ENCODE measurements around the gene GULP1.

Gene GULP1

DNA sequence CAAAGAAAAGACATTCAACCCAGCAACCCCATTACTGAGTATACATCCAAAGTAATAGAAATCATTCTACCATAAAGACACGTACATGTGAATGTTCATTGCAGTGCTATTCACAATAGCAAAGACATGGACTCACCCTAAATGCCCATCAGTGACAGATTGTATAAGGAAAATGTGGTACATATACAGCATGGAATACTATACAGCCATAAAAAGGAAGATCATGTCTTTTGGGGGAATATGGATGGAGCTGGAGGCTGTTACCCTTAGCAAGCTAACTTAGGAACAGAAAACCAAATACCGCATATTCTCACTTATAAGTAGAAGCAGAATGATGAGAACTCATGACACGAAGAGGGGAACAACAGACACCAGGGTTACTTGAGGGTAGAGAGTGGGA is 145.9 kb downstream of the GULP1 start:
- Histone ChIP-seq H3K4me3 (ENCODE audit: low read depth in 1 of 2, low read length in 2 of 2) (no peak overlapping the region), H3K27me3 (ENCODE audit: insufficient read depth, low read length, poor library complexity) (no peaks in the 10 kb centered on the region), H3K27ac (ENCODE audit: low read length) (no peak overlapping the region), H4K20me1 (ENCODE audit: insufficient read depth, low read length) (no peaks in the 10 kb centered on the region), H2AFZ (ENCODE audit: low read depth, low read length) (no peak overlapping the region), H3K4me1 (ENCODE audit: insufficient read depth, low read length) (no peaks in the 10 kb centered on the region), H3K9ac (ENCODE audit: low read depth, low read length) (no peak overlapping the region), H3K79me2 (ENCODE audit: insufficient read depth, low read length) (no peaks in the 10 kb centered on the region), H3K9me3 (ENCODE audit: insufficient read depth, low read length, severe bottlenecking) (no peaks in the 10 kb centered on the region), H3K36me3 (ENCODE audit: insufficient read depth, low read length) (no peaks in the 10 kb centered on the region), H3K4me2 (ENCODE audit: insufficient read depth, low read length) (no peak overlapping the region)
- DNase-seq (no peak), ATAC-seq (ENCODE audit: insufficient read depth, low read depth) (no peak)
- TF ChIP-seq, protein P1, sequence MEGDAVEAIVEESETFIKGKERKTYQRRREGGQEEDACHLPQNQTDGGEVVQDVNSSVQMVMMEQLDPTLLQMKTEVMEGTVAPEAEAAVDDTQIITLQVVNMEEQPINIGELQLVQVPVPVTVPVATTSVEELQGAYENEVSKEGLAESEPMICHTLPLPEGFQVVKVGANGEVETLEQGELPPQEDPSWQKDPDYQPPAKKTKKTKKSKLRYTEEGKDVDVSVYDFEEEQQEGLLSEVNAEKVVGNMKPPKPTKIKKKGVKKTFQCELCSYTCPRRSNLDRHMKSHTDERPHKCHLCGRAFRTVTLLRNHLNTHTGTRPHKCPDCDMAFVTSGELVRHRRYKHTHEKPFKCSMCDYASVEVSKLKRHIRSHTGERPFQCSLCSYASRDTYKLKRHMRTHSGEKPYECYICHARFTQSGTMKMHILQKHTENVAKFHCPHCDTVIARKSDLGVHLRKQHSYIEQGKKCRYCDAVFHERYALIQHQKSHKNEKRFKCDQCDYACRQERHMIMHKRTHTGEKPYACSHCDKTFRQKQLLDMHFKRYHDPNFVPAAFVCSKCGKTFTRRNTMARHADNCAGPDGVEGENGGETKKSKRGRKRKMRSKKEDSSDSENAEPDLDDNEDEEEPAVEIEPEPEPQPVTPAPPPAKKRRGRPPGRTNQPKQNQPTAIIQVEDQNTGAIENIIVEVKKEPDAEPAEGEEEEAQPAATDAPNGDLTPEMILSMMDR (IDR thresholded peaks at IDR 0.05; ENCODE audit: borderline replicate concordance, extremely low read depth, low read length, poor library complexity, severe bottlenecking) = no peak
- TF ChIP-seq EZH2 (IDR thresholded peaks at IDR 0.05; ENCODE audit: borderline replicate concordance, low read depth, low read length, severe bottlenecking) = no peak

DNA sequence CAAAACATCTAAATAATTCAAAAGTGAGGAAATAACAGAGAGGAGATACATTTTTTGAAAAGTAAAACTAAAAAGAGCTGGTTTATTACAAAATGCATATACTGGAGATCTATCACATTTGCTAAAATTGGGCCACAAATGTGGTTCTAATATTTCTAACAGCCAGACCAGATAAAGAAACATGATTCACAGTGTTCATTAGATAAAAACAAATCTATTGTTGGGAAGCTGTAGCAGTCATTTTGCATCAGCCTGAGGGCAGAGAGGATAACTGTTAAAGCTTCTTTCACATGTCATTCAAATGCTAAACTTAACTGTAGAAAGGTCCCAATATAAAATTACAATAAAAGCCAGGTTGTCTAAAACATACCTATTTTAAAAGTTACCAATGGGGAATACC is 148.3 kb downstream of the GULP1 start:
- H3K79me2 ChIP-seq (ENCODE audit: insufficient read depth, low read length) = no peaks in the 10 kb centered on the region
- no peaks in the 10 kb centered on the region for H3K9me3 ChIP-seq (ENCODE audit: insufficient read depth, low read length, severe bottlenecking)
- no peak overlapping the region for H3K4me2 ChIP-seq (ENCODE audit: insufficient read depth, low read length)
- H3K36me3 ChIP-seq (ENCODE audit: insufficient read depth, low read length) = no peaks in the 10 kb centered on the region
- ATAC-seq (ENCODE audit: insufficient read depth, low read depth) (no peak), DNase-seq (no peak)
- H3K4me3 ChIP-seq (ENCODE audit: low read depth in 1 of 2, low read length in 2 of 2) = no peak overlapping the region
- H3K27me3 ChIP-seq (ENCODE audit: insufficient read depth, low read length, poor library complexity) = no peaks in the 10 kb centered on the region
- no peak overlapping the region for H3K9ac ChIP-seq (ENCODE audit: low read depth, low read length)
- H4K20me1 ChIP-seq (ENCODE audit: insufficient read depth, low read length) = no peaks in the 10 kb centered on the region
- H3K27ac ChIP-seq (ENCODE audit: low read length) = no peak overlapping the region
- TF ChIP-seq, protein P1 (IDR thresholded peaks at IDR 0.05; ENCODE audit: borderline replicate concordance, extremely low read depth, low read length, poor library complexity, severe bottlenecking) = no peak
- no peak for TF ChIP-seq EZH2 (IDR thresholded peaks at IDR 0.05; ENCODE audit: borderline replicate concordance, low read depth, low read length, severe bottlenecking)
- no peaks in the 10 kb centered on the region for H3K4me1 ChIP-seq (ENCODE audit: insufficient read depth, low read length)
- no peak overlapping the region for H2AFZ ChIP-seq (ENCODE audit: low read depth, low read length)

DNA sequence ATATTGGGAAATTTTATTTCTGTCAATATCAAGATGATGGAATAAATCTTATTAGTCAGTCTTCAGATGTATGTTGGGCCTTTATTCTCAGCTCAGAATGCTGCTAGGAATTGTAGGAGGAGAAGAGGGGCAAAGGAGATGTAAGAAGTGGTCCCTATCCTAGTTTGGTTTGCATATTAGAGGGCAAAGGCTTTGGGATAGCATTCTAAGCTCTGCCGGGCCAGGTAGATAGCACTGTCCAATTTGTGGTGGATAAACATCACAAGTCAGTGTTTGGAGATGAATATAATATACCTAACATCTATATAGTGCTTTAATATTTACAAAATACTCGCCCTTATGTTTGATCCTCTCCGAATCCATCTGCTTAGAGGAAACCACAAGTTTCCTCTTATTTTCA is 149.2 kb downstream of the GULP1 start:
- no peaks in the 10 kb centered on the region for H3K9me3 ChIP-seq (ENCODE audit: insufficient read depth, low read length, severe bottlenecking)
- H3K79me2 ChIP-seq (ENCODE audit: insufficient read depth, low read length) = no peaks in the 10 kb centered on the region
- H3K9ac ChIP-seq (ENCODE audit: low read depth, low read length) = no peak overlapping the region
- no peak overlapping the region for H3K27ac ChIP-seq (ENCODE audit: low read length)
- H2AFZ ChIP-seq (ENCODE audit: low read depth, low read length) = no peak overlapping the region
- no peak overlapping the region for H3K4me2 ChIP-seq (ENCODE audit: insufficient read depth, low read length)
- H3K36me3 ChIP-seq (ENCODE audit: insufficient read depth, low read length) = no peaks in the 10 kb centered on the region
- no peaks in the 10 kb centered on the region for H3K4me1 ChIP-seq (ENCODE audit: insufficient read depth, low read length)
- DNase-seq (no peak), ATAC-seq (ENCODE audit: insufficient read depth, low read depth) (no peak)
- H4K20me1 ChIP-seq (ENCODE audit: insufficient read depth, low read length) = no peaks in the 10 kb centered on the region
- no peak for TF ChIP-seq EZH2 (IDR thresholded peaks at IDR 0.05; ENCODE audit: borderline replicate concordance, low read depth, low read length, severe bottlenecking)
- TF ChIP-seq, protein P1 (IDR thresholded peaks at IDR 0.05; ENCODE audit: borderline replicate concordance, extremely low read depth, low read length, poor library complexity, severe bottlenecking) = no peak
- H3K27me3 ChIP-seq (ENCODE audit: insufficient read depth, low read length, poor library complexity) = no peaks in the 10 kb centered on the region
- H3K4me3 ChIP-seq (ENCODE audit: low read depth in 1 of 2, low read length in 2 of 2) = no peak overlapping the region

Data from DND-41 (cell line).